Measurements from ENCODE around the gene DLGAP1.

The DLGAP1 gene

DNA sequence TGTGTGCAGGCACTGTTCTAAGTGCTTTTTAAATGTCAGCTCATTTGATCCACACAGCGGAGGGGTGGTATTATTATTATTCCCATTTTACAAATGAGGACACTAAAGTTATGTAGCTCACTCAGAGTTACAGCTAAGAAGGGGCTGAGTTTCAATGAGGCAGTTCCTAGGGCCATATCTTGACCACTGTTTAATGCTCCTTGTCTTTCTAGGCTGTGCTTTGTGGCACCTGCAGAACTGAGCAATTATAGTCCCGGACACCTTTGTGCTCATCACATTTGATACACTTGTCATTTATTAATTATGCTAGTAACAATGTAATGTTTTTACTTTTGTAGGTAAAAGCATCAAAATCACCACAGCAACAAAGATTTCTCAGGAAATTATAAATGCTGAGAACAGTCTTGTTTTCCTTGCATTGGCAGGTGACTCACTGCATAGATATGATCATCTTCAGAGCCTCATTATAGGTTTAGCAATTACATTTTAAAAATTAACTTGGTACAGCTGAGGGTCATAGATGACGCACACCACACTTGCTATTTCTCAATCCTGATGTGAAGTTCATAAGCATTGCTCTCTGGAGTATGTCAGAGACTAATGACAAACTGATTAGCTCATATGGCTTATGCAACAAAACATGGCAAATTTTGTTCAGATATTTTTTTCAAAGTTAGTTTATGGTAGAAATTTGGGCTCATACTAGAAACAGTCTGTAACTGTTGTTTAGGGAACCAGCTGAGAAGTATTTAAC, 638.3 kb downstream of the DLGAP1 start (continued):
- TF ChIP-seq ZNF366 (tag by site-specific recombination; conservative IDR thresholded peaks at IDR 0.05), result peak; percentile 58
- TF ChIP-seq ZNF664 (tag by site-specific recombination; IDR thresholded peaks at IDR 0.05), result no peak
- no peak for TF ChIP-seq ZNF654 (tag by site-specific recombination; IDR thresholded peaks at IDR 0.05; ENCODE audit: low read depth)
- TF ChIP-seq ZNF202 (tag by site-specific recombination; IDR thresholded peaks at IDR 0.05; ENCODE audit: borderline replicate concordance), result no peak
- no peak for TF ChIP-seq ZNF426 (tag by site-specific recombination; IDR thresholded peaks at IDR 0.05)
- TF ChIP-seq ZNF175 (tag by site-specific recombination; IDR thresholded peaks at IDR 0.05), result no peak
- TF ChIP-seq ZNF354C (tag by site-specific recombination; IDR thresholded peaks at IDR 0.05; ENCODE audit: borderline replicate concordance, low read depth), result no peak
- peak; percentile 59; the same call in 1 of the 2 replicates for TF ChIP-seq ZEB2 (tag by site-specific recombination; IDR thresholded peaks at IDR 0.05)
- 0 out of 2 replicates have a peak, but pooled peaks have one; percentile 32 for TF ChIP-seq ZFP69B (tag by site-specific recombination; IDR thresholded peaks at IDR 0.05)
- TF ChIP-seq SP7 (tag by site-specific recombination; IDR thresholded peaks at IDR 0.05), result peak; percentile 51; the same call in 1 of the 2 replicates
- TF ChIP-seq, protein P1, sequence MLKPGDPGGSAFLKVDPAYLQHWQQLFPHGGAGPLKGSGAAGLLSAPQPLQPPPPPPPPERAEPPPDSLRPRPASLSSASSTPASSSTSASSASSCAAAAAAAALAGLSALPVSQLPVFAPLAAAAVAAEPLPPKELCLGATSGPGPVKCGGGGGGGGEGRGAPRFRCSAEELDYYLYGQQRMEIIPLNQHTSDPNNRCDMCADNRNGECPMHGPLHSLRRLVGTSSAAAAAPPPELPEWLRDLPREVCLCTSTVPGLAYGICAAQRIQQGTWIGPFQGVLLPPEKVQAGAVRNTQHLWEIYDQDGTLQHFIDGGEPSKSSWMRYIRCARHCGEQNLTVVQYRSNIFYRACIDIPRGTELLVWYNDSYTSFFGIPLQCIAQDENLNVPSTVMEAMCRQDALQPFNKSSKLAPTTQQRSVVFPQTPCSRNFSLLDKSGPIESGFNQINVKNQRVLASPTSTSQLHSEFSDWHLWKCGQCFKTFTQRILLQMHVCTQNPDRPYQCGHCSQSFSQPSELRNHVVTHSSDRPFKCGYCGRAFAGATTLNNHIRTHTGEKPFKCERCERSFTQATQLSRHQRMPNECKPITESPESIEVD (tag by site-specific recombination; IDR thresholded peaks at IDR 0.05), result 0 out of 2 replicates have a peak, but pooled peaks have one; percentile 32
- TF ChIP-seq, protein P2, sequence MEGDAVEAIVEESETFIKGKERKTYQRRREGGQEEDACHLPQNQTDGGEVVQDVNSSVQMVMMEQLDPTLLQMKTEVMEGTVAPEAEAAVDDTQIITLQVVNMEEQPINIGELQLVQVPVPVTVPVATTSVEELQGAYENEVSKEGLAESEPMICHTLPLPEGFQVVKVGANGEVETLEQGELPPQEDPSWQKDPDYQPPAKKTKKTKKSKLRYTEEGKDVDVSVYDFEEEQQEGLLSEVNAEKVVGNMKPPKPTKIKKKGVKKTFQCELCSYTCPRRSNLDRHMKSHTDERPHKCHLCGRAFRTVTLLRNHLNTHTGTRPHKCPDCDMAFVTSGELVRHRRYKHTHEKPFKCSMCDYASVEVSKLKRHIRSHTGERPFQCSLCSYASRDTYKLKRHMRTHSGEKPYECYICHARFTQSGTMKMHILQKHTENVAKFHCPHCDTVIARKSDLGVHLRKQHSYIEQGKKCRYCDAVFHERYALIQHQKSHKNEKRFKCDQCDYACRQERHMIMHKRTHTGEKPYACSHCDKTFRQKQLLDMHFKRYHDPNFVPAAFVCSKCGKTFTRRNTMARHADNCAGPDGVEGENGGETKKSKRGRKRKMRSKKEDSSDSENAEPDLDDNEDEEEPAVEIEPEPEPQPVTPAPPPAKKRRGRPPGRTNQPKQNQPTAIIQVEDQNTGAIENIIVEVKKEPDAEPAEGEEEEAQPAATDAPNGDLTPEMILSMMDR (tag by site-specific recombination; IDR thresholded peaks at IDR 0.05), result no peak
- TF ChIP-seq, protein P3, sequence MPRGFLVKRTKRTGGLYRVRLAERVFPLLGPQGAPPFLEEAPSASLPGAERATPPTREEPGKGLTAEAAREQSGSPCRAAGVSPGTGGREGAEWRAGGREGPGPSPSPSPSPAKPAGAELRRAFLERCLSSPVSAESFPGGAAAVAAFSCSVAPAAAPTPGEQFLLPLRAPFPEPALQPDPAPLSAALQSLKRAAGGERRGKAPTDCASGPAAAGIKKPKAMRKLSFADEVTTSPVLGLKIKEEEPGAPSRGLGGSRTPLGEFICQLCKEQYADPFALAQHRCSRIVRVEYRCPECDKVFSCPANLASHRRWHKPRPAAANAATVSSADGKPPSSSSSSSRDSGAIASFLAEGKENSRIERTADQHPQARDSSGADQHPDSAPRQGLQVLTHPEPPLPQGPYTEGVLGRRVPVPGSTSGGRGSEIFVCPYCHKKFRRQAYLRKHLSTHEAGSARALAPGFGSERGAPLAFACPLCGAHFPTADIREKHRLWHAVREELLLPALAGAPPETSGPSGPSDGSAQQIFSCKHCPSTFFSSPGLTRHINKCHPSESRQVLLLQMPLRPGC (tag by site-specific recombination; IDR thresholded peaks at IDR 0.05), result 0 out of 2 replicates have a peak, but pooled peaks have one; percentile 19
- TF ChIP-seq ZNF2 (tag by site-specific recombination; IDR thresholded peaks at IDR 0.05), result no peak
- TF ChIP-seq ZBTB21 (tag by site-specific recombination; IDR thresholded peaks at IDR 0.05), result peak; percentile 84
- TF ChIP-seq, protein P4, sequence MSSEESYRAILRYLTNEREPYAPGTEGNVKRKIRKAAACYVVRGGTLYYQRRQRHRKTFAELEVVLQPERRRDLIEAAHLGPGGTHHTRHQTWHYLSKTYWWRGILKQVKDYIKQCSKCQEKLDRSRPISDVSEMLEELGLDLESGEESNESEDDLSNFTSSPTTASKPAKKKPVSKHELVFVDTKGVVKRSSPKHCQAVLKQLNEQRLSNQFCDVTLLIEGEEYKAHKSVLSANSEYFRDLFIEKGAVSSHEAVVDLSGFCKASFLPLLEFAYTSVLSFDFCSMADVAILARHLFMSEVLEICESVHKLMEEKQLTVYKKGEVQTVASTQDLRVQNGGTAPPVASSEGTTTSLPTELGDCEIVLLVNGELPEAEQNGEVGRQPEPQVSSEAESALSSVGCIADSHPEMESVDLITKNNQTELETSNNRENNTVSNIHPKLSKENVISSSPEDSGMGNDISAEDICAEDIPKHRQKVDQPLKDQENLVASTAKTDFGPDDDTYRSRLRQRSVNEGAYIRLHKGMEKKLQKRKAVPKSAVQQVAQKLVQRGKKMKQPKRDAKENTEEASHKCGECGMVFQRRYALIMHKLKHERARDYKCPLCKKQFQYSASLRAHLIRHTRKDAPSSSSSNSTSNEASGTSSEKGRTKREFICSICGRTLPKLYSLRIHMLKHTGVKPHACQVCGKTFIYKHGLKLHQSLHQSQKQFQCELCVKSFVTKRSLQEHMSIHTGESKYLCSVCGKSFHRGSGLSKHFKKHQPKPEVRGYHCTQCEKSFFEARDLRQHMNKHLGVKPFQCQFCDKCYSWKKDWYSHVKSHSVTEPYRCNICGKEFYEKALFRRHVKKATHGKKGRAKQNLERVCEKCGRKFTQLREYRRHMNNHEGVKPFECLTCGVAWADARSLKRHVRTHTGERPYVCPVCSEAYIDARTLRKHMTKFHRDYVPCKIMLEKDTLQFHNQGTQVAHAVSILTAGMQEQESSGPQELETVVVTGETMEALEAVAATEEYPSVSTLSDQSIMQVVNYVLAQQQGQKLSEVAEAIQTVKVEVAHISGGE (tag by site-specific recombination; conservative IDR thresholded peaks at IDR 0.05; ENCODE audit: low read depth), result no peak
- TF ChIP-seq, protein P5, sequence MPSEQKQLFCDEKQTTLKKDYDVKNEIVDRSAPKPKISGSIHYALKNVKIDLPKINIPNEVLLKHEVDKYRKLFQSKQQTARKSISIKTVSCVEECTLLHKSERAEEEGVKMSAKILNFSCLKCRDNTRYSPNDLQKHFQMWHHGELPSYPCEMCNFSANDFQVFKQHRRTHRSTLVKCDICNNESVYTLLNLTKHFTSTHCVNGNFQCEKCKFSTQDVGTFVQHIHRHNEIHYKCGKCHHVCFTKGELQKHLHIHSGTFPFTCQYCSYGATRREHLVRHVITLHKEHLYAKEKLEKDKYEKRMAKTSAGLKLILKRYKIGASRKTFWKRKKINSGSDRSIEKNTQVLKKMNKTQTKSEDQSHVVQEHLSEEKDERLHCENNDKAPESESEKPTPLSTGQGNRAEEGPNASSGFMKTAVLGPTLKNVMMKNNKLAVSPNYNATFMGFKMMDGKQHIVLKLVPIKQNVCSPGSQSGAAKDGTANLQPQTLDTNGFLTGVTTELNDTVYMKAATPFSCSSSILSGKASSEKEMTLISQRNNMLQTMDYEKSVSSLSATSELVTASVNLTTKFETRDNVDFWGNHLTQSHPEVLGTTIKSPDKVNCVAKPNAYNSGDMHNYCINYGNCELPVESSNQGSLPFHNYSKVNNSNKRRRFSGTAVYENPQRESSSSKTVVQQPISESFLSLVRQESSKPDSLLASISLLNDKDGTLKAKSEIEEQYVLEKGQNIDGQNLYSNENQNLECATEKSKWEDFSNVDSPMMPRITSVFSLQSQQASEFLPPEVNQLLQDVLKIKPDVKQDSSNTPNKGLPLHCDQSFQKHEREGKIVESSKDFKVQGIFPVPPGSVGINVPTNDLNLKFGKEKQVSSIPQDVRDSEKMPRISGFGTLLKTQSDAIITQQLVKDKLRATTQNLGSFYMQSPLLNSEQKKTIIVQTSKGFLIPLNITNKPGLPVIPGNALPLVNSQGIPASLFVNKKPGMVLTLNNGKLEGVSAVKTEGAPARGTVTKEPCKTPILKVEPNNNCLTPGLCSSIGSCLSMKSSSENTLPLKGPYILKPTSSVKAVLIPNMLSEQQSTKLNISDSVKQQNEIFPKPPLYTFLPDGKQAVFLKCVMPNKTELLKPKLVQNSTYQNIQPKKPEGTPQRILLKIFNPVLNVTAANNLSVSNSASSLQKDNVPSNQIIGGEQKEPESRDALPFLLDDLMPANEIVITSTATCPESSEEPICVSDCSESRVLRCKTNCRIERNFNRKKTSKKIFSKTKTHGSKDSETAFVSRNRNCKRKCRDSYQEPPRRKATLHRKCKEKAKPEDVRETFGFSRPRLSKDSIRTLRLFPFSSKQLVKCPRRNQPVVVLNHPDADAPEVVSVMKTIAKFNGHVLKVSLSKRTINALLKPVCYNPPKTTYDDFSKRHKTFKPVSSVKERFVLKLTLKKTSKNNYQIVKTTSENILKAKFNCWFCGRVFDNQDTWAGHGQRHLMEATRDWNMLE (tag by site-specific recombination; conservative IDR thresholded peaks at IDR 0.05; ENCODE audit: low read depth), result peak; percentile 36; the same call in 1 of the 2 replicates
- TF ChIP-seq, protein P6, sequence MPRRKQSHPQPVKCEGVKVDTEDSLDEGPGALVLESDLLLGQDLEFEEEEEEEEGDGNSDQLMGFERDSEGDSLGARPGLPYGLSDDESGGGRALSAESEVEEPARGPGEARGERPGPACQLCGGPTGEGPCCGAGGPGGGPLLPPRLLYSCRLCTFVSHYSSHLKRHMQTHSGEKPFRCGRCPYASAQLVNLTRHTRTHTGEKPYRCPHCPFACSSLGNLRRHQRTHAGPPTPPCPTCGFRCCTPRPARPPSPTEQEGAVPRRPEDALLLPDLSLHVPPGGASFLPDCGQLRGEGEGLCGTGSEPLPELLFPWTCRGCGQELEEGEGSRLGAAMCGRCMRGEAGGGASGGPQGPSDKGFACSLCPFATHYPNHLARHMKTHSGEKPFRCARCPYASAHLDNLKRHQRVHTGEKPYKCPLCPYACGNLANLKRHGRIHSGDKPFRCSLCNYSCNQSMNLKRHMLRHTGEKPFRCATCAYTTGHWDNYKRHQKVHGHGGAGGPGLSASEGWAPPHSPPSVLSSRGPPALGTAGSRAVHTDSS (tag by site-specific recombination; IDR thresholded peaks at IDR 0.05), result no peak
